GM20431 (cell line): ENCODE data around the gene RNF17.
"Not testable (repeated sequence)": the region's sequence is repeated elsewhere in the genome, so short reads cannot be mapped to it uniquely, and the experiment has no call there.

Experiments
- in situ Hi-C: fragments of 300-500 bp; cut with MseI, MboI; formaldehyde crosslinking; loops from one replicate; pipeline ENCODE4 v1.15.0; 2020; ENCODE audit warnings: low sequenced_read_pairs; ENCODE audit not compliant: unreplicated experiment

Gene RNF17

GRCh38 chr13:24763596-24764275, at the start of gene RNF17:
TSS of gene RNF17 (plus strand) at chr13:24764169. CDS start at chr13:24764204, 35 bp downstream.
- in situ Hi-C loops: no loop called here

DNA sequence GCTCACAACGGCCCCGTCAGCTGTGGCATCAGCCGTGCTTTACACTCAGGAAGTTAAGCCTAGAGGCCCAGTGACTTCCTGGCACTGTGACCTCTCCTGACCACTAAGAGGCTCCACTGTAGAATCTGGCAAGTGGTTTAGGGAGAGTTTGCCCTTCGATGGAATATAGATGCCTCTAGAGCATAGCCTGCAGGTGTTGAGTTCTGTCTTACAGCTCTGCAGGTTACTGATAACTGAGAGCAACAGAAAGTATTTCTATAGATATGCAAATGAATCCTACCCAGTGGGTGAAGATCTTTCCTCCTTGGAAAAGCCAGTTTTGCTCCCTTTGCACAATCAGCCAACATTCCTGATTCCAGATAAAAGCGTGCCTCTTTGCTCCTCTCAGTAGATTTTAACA, 48.0 kb upstream of the RNF17 start:
- in situ Hi-C loops: loop anchor here (25.0 kb wide), 1 partner anchor 271 kb away; no protein-coding TSS in a partner anchor

- in situ Hi-C loops: loop anchor here (25.0 kb wide), 1 partner anchor 271 kb away; no protein-coding TSS in a partner anchor
Observed at GRCh38 chr13:24716446-24716845, 47.5 kb upstream of the RNF17 start.

DNA sequence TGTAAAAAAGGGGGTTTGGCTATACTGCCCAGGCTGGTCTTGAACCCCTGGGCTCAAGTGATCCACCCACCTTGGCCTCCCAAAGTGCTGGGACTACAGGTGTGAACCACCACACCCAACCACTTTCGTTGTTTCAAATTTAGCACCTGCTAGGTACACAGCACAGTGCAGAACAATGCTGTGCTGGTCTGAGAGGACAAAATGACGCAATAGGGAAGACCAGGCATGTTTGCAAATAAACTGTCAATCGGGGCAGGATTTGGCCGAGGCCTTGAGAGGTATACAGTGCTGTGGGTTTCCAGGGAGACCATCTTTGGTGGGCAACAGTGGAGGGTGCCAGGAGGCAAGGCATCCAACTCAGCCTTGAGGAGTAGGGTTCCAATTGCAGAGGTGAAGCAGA, 46.8 kb upstream of the RNF17 start:
- in situ Hi-C loops: loop anchor here (25.0 kb wide), 1 partner anchor 270 kb away; no protein-coding TSS in a partner anchor

- in situ Hi-C loops: loop anchor here (25.0 kb wide), 1 partner anchor 269 kb away; no protein-coding TSS in a partner anchor
Observed at GRCh38 chr13:24718192-24718965, 45.6 kb upstream of the RNF17 start.

GRCh38 chr13:24719139-24719538, 44.8 kb upstream of the RNF17 start:
- in situ Hi-C loops: loop anchor here (25.0 kb wide), 1 partner anchor 268 kb away; no protein-coding TSS in a partner anchor

DNA sequence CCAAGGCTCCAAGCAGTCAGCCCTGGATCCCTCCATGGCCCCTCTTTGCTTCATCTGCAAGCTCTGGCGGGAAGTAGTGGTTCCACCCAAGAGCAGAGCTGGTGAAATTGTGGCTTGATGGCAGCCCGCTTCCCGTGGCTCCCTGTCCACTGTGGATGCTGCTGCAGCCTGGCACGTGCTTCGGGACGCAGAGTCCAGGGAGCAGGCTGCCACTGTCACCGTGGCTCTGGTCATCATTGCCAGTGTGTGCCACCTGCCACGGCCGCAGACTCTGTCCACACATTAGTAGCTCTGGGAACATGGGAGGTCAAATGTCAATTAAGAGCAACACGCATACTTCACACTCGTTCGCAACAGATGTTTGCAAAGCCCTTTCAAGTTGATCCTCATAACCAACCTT, 40.8 kb upstream of the RNF17 start:
- in situ Hi-C loops: loop anchor here (25.0 kb wide), 1 partner anchor 264 kb away; no protein-coding TSS in a partner anchor

DNA sequence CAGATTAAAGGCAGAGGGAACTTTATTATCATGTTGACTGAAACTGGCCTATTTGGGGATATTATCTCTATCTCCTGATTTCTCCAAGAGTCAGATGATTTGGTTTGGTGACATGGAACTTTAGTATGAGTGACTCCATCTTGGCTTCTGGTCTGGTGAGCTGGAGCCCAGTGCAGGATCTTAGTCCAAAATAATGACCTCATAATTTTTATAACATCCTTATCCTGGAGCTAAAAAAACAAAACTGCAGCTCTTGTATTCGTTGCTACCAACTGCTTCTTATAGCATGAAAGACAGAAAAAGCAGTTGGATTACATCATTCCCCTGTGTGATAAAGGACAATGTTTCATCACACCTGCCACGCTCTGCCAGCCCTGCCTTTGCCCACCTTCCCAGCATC, 39.3 kb upstream of the RNF17 start:
- in situ Hi-C loops: loop anchor here (25.0 kb wide), 1 partner anchor 263 kb away; no protein-coding TSS in a partner anchor

DNA sequence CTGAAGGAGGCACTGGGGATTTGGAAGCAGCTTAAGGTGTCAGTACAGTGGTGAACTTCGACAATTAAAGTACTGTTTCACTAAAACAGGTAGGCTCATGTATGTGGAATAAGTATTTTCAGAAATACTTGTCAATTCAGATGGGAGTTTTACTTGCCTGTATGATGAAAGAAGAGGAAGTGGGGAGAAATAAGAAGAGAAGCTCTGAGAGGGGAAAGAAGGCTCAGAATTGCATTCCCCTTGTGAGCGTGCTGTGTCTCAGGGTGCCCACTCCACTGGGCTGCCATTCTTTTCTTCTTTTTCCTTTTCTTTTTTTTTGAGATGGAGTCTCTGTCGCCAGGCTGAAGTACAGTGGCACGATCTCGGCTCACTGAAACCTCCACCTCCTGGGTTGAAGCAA, 38.6 kb upstream of the RNF17 start:
- in situ Hi-C loops: no loop called here

GRCh38 chr13:24727731-24728601, 36.0 kb upstream of the RNF17 start:
- in situ Hi-C loops: no loop called here

- in situ Hi-C loops: not testable (repeated sequence)
Observed at GRCh38 chr13:24730873-24731567, 32.9 kb upstream of the RNF17 start.

- in situ Hi-C loops: no loop called here
Observed at GRCh38 chr13:24734950-24735349, 29.0 kb upstream of the RNF17 start.

DNA sequence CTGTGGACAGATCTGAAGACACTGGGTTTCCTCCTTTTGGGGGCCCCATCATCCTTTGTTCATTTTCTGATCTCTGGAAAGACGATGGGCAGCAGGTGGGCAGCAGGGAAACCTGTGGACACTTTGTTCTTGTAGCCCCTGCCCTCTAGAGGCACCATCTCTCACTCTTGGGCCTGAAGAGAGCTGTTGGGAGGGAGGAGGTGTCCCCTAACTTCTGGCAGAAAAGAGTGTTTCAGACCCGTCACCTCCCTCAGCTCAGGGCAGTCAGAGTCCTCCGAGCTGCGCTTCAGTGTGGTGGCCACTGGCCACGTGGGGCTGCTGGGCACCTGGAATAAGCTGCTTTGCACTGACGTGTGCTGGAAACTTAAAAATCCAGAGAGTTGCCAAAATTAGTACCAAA, 26.9 kb upstream of the RNF17 start:
- in situ Hi-C loops: no loop called here

GRCh38 chr13:24738366-24738847, 25.6 kb upstream of the RNF17 start:
- in situ Hi-C loops: no loop called here

DNA sequence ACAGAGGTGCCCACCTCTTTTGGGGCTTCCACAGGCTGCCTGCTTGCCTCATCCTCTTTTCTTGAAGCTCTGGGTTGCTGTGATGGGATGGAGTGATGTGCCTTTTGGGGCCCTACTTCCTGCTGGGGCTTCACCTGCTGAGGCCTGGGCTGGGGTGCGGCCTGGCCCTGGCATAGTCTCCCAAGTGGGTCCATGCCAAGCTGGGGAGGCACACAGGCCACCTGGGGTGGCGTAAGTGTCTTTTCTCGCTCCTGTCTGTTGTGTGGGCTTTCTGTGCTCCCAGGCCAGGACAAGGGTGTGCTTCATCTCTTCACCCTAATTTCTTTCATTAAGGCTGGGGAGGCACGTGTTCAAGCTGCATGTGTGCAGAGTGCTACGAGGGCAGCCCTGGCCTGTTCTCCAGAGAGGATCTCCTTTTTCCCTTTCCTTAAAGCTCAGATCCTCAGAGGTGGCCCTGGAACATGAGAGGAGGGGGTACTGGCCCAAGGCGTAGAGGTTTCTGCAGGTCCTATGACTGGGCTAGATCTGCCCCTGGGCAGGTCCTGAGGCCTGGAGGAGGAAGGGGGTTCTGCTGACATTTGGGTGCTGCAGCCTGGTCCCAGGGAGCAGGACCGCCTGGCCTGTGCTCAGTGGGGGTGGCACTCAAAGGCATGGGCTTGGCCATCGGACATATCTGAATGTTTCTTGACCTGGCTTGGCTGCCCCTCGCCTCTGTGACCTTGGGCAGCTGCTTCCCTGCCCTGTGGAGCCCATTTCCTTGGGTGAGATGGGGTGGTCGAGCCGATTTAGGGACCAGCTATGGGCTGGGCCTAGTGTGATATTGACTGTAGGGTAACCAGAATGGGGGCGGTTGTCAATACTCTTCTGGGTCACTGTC, 23.7 kb upstream of the RNF17 start:
- in situ Hi-C loops: no loop called here

GRCh38 chr13:24741016-24741662, 22.8 kb upstream of the RNF17 start:
- in situ Hi-C loops: no loop called here

DNA sequence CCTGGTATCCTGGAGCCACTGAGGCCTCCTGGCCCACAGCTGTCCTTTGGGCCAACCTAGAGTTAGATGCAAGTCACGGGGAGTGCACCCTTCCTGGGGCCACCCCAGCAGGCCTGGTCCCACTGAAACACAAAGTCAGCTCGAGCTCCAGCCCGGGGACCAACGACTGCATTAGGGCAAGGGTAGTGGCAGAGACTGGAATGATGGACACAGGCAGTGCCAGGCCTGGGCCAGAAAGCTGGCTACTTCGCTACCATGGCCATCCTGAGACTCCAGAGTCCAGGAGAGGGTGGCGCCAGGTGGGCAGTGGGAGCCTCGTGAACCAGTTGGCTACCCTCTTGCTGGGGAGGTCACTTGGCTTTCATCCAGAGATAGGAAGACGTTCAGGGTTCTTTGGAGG, 22.2 kb upstream of the RNF17 start:
- in situ Hi-C loops: no loop called here

DNA sequence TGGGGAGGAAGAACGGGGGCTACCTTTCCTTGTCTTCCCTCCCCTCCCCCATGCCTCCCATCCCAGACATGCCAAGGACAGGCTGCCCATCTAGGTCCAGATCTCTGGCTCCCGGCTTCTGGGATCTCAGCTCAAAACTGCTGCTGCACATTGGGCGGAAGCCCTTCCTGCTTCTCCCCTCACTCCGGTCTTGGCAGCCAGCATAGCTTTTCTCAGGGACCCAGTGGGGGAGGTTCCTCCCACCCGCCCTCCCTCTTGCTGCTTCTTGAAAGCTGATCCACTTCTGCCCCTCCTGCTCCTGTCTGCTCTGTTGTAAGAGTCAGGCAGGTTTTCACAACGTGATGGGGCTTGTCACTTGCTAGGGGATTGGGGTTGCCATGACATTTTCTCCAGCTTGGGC, 21.7 kb upstream of the RNF17 start:
- in situ Hi-C loops: no loop called here
